Liver (tissue), 3 donors: Measurements from ENCODE around the gene CWC27.

Source experiments
- FOXA1 ChIP-seq: IDR thresholded peaks from 2 replicates; pipeline ENCODE4 v1.6.1; 2016; ENCODE audit warnings: antibody characterized with exemption
- GABPA ChIP-seq, 2 donors: IDR thresholded peaks in 1 of 2; conservative IDR thresholded peaks in 1 of 2; 2 replicates each; pipeline ENCODE4 v1.6.1; 2016; ENCODE audit warnings: antibody characterized with exemption in 2 of 2, mild to moderate bottlenecking in 1 of 2, moderate library complexity in 1 of 2
- RAD21 ChIP-seq, 2 donors: IDR thresholded peaks; 2 replicates each; pipeline ENCODE4 v1.6.1; 2016; ENCODE audit warnings: antibody characterized with exemption in 2 of 2, mild to moderate bottlenecking in 2 of 2
- TAF1 ChIP-seq: conservative IDR thresholded peaks from 2 replicates; pipeline ENCODE4 v1.6.1; 2016; ENCODE audit warnings: antibody characterized with exemption, mild to moderate bottlenecking
- TF ChIP-seq, protein P1 (sequence below): fragments of 150-350 bp; IDR thresholded peaks from 2 replicates; pipeline ENCODE4 v1.5.1; 2017; ENCODE audit warnings: improper control_type of control experiment, low read depth, low read length; ENCODE audit not compliant: missing input control
- TF ChIP-seq, protein P2 (sequence below): IDR thresholded peaks from 2 replicates; pipeline ENCODE4 v1.6.1; 2016; ENCODE audit warnings: antibody characterized with exemption, mild to moderate bottlenecking
- TF ChIP-seq, protein P3 (sequence below): IDR thresholded peaks from 2 replicates; pipeline ENCODE4 v1.6.1; 2016; ENCODE audit warnings: antibody characterized with exemption
- TF ChIP-seq, protein P4 (sequence below): IDR thresholded peaks from 2 replicates; pipeline ENCODE4 v1.6.1; 2016; ENCODE audit warnings: antibody characterized with exemption
- donor health status: healthy.
- donor health status: healthy.

DNA sequence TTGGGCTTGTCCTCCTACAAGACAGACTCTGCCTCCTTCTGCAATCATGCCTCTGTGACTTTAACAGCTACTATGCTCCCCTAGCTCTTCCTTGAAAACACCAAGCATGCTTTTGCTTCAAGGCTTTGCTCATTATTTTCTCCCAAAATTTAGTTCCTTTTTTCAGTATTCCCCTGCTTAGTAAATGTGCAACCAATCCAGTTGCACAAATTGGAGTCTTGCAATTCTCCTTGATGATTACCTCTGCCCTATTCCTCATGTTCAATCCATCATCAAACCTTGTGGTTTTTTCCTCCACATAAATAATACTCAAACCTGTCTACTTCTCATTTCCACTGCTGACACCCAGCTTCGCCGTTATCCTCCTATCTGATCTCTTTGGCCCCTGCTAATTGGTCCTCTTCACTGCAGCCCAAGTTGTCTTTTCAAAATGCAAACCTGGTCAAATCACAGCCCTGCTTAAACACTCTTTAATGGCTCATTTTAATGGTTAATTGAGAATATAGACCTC is 296.3 kb downstream of the CWC27 start:
- TF ChIP-seq, protein P1, sequence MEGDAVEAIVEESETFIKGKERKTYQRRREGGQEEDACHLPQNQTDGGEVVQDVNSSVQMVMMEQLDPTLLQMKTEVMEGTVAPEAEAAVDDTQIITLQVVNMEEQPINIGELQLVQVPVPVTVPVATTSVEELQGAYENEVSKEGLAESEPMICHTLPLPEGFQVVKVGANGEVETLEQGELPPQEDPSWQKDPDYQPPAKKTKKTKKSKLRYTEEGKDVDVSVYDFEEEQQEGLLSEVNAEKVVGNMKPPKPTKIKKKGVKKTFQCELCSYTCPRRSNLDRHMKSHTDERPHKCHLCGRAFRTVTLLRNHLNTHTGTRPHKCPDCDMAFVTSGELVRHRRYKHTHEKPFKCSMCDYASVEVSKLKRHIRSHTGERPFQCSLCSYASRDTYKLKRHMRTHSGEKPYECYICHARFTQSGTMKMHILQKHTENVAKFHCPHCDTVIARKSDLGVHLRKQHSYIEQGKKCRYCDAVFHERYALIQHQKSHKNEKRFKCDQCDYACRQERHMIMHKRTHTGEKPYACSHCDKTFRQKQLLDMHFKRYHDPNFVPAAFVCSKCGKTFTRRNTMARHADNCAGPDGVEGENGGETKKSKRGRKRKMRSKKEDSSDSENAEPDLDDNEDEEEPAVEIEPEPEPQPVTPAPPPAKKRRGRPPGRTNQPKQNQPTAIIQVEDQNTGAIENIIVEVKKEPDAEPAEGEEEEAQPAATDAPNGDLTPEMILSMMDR, result no peak
- TF ChIP-seq TAF1 (no peak), FOXA1 (no peak), RAD21 (IDR thresholded peaks at IDR 0.05) (no peak), GABPA (IDR thresholded peaks at IDR 0.05 in 1 of 2, conservative IDR thresholded peaks at IDR 0.05 in 1 of 2) (no peak)
- TF ChIP-seq, protein P2, sequence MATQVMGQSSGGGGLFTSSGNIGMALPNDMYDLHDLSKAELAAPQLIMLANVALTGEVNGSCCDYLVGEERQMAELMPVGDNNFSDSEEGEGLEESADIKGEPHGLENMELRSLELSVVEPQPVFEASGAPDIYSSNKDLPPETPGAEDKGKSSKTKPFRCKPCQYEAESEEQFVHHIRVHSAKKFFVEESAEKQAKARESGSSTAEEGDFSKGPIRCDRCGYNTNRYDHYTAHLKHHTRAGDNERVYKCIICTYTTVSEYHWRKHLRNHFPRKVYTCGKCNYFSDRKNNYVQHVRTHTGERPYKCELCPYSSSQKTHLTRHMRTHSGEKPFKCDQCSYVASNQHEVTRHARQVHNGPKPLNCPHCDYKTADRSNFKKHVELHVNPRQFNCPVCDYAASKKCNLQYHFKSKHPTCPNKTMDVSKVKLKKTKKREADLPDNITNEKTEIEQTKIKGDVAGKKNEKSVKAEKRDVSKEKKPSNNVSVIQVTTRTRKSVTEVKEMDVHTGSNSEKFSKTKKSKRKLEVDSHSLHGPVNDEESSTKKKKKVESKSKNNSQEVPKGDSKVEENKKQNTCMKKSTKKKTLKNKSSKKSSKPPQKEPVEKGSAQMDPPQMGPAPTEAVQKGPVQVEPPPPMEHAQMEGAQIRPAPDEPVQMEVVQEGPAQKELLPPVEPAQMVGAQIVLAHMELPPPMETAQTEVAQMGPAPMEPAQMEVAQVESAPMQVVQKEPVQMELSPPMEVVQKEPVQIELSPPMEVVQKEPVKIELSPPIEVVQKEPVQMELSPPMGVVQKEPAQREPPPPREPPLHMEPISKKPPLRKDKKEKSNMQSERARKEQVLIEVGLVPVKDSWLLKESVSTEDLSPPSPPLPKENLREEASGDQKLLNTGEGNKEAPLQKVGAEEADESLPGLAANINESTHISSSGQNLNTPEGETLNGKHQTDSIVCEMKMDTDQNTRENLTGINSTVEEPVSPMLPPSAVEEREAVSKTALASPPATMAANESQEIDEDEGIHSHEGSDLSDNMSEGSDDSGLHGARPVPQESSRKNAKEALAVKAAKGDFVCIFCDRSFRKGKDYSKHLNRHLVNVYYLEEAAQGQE, result no peak
- TF ChIP-seq, protein P3, sequence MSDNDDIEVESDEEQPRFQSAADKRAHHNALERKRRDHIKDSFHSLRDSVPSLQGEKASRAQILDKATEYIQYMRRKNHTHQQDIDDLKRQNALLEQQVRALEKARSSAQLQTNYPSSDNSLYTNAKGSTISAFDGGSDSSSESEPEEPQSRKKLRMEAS, result no peak
- TF ChIP-seq, protein P4, sequence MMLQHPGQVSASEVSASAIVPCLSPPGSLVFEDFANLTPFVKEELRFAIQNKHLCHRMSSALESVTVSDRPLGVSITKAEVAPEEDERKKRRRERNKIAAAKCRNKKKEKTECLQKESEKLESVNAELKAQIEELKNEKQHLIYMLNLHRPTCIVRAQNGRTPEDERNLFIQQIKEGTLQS, result no peak
